ENCODE data around the gene ID2.
"Not testable (repeated sequence)": the region's sequence is repeated elsewhere in the genome, so short reads cannot be mapped to it uniquely, and the experiment has no call there.

ID2 gene

DNA sequence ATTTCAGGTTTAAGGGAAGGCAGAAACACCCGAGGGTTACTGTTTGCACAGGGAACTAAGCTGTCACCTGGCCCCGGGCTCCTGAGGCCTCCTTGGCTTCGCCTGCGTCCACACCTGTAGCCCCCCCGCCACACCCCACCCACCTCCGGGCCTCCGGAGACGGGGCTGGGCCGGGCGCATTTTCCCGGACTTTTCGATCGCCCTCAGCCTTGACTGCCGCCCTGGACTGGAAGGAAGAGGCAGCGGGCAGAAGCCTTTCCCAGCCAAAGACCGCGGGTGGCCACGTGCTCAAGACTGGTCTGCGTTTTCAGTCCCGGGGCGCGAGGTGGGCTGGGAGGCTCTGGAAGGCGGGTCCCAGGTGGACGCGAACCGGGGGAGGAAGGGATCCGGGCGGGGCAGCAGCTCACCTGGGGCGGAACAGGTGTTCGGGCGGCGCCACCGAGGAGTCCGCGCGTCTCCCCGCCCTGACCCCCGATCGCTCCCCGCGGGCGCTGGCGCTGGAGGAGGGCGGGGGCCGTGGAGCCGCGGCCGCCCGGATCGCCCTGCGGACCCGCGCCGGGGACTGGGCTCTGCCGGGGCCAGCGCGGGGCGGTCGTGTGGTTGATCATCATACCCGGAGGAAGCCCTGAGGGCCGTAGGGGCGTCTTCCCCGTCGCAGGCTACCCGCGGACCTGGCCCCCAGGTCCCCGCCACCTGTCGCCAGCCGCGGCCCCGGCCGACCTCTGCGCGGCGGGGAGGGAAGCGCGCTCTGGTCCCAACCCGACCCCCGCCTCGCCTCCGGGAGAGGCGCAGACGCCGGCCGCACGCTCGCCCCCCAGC, 3.2 kb downstream of the ID2 start:
- peak; percentile 23 for DNase-seq (ENCODE audit: low spot score)

DNA sequence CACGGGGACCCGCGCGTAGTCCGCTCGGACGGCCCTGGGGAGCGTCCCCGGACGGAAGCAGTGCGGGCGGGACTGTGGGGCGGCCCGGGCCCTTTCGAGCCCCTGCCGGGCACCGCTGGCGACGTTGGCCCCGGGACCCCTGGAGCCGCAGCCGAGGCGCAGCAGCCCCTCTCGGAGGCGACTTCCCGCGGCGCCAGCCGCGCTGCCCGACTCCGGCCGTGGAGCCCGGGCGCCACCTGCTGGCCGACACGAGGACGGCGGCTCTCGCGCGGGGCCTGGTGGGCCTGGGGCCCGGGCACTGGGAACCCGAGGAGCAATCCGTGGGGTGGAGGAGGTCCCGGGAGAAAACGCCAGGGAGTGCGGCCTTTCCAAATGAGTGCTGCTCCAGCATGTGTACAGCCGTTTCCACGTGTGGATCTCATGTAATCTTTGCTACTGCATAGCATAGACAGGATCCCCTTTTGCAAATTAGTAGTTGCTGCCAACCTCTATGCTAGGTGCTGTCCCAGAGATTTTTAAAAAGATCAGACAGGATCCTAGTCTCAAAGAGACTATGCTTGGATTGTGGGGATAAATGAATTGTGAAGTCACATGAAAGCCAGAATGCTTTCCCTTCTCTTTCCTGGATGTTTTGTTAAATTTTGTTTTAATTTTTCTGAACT, 4.0 kb downstream of the ID2 start:
- peak; percentile 32 for DNase-seq (ENCODE audit: low spot score)

DNA sequence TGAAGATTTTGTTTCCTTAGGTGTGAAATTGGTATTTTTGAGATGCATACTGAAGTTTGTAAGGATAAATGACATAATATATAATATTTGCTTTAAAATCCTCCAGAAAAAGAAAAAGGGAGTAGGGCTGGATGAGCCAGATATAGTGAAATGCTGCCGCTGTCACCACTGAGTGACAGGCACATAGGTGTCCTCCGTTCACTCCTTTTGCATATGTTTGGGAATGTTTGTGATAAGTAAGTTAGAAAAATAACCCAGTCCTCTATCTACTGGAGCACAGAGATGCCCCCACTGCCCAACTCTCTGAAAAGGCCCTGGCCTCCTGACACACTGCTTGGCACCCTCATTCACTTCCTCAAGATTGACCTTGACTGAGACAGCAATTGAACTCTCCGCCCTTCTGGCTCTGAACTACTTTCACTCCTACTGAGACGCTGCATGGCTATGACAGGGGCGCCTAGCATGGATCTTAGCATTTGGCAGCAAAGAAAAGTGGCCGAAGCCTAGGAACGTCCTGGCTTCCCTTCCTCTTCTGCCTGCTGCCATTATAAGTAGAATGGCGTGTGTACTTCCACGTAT, 10.1 kb downstream of the ID2 start:
- no peak for DNase-seq (ENCODE audit: low spot score)

DNA sequence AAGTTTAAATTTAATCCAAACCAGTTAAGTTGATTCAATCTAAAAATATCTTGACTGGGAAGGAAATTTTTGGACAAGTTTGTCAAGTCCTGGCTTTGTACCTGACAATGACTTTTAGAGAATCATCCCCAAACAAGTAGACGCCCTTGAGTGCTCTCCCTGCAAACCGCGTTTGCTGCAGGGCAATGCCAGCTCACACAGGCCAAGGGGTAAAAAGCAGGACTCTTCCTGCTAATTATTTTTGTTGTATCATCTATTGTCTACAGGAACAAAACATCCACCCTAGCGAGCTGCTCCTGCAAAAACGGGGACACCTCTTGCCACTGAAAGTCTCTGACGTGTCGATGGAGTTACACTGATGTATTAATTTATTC, 10.9 kb downstream of the ID2 start:
- DNase-seq (ENCODE audit: low spot score) = no peak

DNA sequence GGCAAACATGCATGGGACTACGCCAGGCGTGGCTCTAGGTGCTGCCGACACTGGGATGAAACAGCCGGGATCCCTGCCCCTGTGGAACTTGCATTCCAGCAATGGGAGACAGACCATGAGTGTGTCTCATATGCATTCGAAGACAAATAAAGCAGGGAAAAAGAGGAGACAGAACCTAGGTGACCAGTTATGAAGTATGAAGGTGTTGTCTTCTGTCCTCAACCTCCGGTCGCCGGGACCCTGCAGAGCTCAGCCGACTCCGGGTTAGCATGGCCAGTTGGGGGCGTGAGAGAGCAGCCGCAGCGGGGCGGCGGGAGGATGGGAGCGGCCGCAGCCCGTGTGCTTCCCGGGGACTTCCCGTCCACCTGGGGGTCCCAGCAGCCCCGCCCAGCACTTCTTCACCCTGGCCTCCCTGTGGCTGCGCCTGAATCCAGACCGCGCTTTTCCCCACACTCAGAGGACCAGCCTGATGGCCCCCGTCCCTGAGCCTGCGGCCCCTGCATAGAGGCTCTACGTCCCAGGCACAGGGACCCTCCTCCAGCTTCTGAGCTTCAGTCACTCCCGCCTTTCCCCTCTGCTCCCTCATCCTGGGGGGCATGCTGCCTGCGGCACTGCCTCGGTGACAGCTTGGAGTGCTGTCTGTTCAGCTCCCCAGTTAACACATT, 11.4 kb downstream of the ID2 start:
- peak; percentile 4 for DNase-seq (ENCODE audit: low spot score)

DNA sequence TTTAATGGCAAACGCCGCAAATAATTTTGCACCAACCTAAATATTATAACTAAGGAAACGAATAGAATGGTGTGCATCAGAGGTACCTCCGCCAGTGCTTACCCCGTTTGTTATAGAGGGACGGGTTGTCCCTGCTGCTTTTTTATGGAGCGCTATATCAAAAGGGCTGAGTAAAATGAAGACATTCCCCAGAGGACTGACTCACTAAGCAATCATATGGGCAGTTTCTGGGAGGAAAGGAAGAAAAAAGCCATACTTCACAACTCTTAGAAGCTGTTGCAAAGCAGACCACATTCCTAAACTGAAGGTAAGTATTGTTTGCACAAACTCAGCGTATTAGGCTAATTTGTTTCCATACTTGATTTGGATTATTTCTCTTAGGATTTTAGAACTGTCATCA, 12.9 kb downstream of the ID2 start:
- no peak for DNase-seq (ENCODE audit: low spot score)

DNA sequence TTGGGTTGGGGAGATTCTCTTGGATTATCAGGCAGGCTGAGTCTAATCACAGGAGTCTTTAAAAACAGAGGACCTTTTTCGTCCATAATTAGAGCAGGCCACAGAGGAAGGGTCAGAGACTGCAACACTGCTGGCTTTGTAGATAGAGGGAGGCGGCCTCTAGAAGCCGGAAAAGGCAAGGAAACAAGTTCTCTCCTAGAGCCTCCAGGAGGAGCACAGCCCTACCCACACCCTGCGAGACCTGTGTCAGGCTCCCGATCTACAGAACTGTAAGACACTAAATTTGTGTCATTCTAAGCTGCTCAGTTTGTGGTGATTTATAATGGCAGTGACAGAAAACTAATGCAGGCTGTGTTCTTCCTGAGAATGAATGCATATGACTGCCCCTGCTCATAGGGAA, 15.3 kb downstream of the ID2 start:
- no peak for DNase-seq (ENCODE audit: low spot score)

DNA sequence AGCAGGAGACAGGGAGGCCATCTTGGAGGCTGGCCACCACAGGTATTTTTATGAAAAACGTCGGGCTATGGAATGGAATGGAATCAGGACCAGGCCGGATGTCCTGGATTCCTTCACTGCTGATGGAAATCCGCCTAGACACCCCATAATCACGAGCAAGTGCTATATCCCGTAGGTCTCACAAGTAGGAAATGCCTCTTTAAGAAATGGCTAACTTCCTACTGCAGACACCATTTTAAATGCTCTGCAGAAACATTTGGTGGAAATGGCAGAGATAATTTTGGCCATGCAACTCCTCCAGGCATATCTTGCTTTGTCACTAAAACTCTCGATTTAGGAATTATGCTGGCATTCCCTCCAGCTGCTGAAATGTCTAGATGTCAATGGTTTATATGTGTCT, 18.0 kb downstream of the ID2 start:
- DNase-seq (ENCODE audit: low spot score) = no peak

DNA sequence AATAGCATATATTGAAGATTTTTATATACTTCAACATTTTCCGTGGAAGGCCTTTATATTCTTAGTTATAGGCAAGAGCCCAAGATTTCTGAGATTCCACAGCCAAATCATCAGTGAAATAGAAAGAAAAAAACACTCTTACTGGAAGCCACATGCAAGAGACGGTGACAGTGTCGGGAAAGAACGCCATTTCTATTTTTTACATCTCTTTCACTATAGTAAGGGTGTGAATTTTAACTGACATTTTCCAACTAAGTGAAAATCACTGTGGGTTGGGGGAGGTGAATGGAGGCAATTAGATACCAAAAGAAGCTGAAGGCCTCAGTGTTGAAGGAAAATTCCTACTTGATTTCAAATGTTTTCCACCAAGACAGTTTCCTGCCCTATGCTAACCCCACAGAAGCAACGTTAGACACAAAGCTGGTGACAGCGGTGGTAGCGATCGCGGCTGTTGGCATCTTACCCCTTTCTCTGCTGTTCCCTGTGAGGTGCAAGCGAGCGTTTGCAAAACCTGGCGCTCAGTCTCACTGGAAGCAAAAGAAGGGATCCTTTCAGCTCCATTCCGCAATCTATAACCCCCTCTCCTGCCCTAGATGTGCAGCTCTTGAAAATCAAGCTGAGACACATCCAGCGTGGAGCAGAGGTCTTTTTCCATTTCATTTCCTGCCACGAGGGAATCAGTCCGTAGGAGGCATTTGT, 20.0 kb downstream of the ID2 start:
- DNase-seq (ENCODE audit: low spot score) = peak; percentile 2

DNA sequence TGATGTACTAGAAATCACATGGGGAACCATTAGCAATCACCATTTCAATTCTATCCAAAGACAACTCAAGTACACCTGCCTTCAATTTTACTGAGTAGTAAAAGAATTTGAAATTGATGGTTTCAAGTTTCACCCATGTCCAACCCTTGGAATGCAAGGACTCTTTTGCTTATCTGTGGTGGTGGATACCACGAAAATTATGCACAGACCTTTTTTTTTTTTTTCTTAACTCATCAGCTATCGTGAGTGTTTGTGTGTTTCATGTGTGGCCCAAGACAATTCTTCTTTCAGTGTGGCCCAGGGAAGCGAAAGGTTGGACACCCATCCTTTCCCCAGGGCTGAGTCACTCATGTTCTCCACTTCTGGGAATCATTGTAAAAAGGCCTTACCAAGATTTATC, 23.1 kb downstream of the ID2 start:
- no peak for DNase-seq (ENCODE audit: low spot score)

DNA sequence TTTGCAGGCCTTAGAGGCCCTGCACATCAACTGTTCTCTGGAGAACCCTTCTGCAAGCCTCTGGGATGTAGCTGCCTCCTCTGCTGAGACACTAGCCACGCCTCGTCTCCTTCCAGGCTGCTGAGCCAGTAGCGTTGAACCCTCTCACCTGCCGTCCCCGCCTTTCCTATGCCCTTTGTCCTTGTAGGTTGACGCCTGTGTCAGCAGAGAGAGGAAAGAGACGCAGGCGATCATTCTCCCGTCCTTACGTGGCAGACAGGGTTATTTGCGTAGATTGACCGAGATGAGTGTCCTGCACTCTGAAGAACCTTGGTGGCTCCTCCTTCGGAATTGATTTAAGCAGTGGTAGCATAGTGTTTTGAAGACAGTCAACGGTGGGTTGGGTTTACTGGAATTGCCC, 27.8 kb downstream of the ID2 start:
- no peak for DNase-seq (ENCODE audit: low spot score)

DNA sequence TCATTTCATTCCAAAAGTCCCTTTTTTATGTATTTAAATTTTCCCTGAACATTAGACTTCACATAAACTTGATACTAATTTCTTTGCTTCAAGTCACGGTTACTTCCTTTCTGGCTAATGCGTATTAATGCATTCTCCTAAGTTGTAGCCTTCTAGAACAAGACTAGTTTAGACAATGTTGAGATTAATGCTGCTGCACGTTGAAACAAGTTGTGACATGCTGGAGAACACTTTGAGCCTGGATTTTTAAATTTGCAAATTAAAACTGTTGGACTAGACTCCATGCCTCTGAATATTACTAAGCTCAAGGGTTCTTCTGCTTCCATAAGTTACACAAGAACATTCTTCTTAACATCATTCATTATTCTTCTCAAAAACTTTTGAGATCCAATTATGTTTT, 29.1 kb downstream of the ID2 start:
- DNase-seq (ENCODE audit: low spot score) = no peak

DNA sequence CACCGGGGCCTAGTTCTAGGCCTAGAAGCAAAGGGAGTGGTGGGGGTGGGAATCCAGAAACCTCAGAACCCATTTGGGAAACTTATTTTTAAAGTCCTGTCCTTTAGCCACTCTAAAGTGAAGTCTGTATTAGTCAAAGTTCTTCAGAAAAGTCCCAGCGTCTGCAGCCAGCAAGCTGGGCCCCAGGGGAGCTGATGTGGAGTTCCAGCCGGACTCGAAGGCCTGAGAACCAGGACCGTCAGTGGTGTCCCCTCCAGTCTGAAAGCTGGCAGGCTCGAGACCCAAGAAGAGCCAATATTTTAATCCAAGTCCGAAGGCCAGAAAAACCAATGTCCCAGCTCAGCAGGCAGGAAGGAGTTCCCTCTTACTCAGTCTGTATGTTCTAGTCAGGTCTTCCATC, 32.4 kb downstream of the ID2 start:
- DNase-seq (ENCODE audit: low spot score) = no peak

DNA sequence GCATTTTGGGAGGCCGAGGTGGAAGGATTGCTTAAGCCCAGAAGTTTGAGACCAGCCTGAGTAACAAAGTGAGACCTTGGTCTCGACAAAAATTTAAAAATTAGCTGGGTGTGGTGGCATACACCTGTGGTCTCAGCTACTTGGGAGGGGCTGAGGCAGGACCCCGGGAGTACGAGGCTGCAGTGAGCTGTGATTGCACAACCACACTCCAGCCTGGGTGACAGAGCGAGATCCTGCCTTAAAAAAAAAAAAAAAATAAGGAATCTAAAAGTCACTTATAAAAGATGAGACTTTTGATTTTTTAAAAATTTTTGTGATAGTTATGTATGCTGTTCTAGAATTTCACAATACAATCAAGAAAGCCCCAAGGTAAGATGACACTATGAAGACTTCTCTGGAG, 33.1 kb downstream of the ID2 start:
- no peak for DNase-seq (ENCODE audit: low spot score)

DNA sequence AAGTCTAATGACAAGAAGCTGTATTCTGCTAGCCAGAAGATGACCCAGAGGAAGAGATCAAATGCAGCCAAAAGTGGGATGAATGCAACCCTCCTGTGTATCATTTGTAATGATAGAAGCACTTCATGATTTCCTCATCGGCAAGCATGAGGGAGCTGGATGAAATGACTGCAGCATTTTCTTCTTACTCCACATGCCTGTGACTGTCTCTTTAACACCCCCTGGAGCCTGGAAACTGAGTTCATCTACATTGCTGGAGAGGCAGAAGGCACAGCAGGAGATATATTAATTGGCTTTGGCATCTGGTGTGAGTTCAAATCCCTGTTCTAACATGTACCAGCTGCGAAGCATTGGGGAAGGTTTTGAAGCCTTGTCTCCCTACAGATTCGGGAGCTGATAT, 37.7 kb downstream of the ID2 start:
- no peak for DNase-seq (ENCODE audit: low spot score)

DNA sequence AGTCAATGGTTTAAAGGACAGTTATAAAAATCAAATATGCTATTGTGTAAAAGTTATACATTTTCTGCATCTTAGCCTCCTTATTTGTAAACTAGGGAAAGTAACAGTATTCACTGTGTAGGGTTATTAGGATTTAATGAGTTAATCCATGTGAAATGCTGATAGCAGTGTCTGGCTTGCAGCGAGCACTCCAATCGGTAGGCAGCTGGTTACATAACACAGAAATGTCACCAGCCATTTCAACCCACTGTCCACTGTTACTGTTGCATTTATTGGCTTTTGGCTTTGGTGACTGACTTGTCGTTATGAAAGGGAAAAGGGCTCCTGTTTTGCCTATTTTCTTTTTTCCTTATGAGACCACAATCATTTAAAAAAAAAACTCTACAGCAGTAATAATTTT, 38.9 kb downstream of the ID2 start:
- DNase-seq (ENCODE audit: low spot score) = no peak

DNA sequence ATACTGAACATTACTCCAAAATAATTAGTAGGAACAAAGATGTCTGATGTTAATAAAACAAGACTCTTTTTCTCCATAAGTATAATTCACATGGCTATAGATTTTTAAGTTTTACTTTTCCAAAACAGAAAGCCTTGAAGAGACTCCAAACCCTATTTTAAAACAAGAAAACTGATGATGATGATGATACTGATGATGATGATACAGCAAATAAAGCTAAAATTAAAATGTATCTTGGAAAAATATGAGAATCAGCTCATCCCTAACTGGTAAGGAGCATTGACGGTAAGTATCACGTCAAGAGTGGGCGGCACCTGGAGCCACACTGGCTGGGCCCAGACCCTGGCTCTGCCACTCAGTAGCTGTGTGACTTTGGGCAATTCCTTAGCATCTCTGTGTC, 39.6 kb downstream of the ID2 start:
- no peak for DNase-seq (ENCODE audit: low spot score)

DNA sequence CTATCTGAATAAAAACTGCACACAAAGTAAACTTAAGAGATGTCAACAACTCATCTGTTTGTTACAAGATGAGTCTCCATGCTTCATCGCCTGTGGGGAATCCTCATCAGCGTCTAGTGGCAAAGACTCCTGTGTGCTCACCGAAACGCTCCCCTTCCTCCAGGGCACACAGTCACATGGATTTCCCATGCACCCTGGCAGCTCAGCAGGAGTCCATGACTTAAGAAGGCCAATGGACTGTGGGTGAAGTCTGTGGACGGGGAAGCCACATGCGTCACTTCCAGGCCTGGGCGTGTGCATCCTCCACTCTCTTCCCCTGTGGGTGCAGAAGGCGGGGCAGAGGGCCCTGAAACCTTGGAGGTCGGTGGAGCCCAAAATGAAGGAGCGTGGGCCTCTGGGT, 41.1 kb downstream of the ID2 start:
- no peak for DNase-seq (ENCODE audit: low spot score)

DNA sequence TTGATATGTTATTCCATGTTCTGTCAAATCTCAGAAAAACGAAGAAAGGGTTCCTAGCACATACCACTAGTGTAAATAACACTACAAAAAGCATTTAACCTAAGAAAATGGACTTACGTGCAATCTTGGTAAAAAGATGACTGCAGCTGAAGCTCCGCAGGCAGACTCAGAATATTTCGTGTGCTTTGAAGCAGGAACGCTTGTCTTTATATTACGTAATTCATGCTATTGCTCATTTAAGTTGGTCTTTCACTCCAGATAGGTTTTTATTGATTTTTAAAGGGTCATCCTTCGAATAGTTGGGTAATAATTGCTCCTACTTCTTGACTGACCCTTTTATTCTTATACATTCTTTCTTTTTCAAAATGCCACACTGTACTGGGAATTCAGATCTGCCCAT, 44.0 kb downstream of the ID2 start:
- no peak for DNase-seq (ENCODE audit: low spot score)

DNA sequence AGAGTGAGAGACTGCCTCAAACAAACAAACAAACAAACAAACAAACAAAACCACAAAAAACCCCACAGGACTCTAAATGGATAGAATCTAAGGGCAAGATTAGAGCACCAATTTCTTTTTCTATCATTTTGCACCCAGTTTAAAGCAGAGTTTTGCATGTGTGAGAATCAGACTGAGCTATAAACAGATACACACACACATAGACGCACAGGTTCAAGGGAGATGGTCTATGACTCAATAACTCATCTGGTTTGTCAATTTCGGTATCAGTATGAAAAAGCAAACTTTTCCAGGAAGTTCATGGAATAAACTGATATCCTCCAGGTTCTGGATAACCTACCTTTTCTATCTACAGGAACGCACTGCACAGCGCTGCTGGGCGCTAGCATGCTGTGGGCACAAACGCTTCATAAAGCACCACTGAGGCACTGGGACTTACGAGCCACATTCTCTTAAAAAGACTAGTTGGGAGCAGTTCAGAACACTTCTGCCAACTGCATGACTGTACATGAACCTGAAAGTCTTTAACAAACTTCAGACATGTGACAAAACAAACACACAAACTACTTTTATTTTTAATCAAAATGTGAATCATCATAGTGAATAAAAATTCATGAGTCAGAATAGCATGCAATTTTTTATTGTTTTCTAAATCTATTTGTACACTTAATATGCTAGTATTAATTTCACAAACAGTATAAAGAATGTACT, 46.6 kb downstream of the ID2 start:
- DNase-seq (ENCODE audit: low spot score) = no peak

DNA sequence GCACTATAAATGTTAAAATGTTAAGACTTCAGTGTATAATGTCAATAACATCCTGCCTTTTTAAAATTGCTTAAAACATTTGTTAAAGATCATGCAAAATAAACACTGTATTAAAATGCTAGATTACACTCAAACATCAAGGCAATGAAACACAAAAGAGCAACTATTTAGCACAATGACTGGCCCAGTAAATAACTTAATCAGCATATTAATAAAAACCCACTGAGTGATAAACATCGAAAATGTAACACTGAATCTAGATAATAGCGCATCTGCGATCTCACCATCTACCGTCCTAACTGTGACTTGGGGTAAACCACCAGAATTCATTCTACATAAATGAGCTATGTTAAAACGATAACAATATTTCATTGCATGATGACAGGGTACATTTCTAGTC, 47.2 kb downstream of the ID2 start:
- not testable (repeated sequence) for DNase-seq (ENCODE audit: low spot score)

DNA sequence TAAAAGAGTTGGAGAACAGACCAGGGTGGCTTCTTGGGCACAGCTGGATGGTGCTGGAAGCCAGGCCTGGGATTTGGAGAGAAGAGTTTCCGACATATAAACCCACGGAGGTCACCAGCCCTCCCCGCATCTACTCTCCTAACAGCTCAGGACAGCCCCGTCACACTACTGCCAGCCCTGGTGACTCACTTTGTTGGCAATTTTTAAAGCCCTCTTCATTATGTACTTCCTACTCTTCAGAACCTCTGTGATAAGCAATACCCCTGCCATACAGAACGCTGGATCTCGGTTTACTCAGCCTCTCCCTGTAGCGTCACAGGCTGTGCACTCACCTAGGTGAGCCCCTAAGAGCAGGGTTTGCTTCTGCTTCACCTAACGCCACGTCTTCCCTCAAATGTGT, 48.1 kb downstream of the ID2 start:
- no peak for DNase-seq (ENCODE audit: low spot score)

Measured in putamen (tissue), 1 donor.